ENCODE results near the gene FARP2. TPM values are rescaled to one million over a fixed set of nuclear protein-coding genes. Genes with fewer than 3 reads are reported as not detected.

The FARP2 gene
- polyA plus RNA-seq, 4 donors = 39.5 to 66.1 (median 54.1) TPM

DNA sequence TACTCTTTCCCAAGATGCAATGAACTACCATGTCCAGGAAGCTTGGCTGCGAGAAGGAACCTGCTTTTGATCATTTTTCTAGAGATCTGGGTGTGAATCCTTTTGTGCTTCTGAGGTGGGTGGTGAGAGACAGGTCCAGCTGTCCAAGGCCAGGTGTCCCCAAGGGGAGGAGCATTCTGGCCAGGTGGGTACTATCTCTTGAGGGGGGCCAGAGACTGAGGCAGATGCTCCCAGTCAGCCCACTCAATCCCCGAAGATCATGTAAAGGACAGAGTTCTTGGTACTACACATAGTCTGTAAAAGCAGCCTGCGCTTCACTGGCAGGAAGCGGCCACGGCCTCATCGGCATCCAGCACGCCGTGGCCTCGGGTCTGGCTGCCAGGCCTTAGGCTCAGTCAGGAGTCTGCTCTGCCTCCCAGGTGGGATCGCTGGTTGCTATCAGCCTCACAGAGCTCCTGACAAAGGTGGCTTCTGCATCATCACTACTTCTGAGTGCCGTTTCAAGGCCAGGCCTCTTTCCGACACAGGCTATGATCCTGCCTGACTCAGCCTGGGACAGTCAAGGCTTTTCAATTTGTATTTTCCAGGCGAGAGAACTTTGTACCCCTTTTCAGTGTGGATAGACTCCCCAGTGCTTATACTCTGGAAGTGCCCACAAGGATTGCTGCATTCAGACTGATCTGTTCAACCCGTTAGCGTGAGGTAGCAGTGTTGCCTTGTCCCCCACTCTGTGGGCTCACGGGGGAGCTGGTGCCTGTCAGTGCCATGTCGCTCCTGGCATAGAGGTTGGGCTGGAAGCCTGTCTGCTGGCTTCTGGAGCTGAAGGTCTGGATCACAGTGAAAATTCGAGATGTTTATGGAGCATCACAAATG, 123.2 kb downstream of the FARP2 start:
- DNase-seq (ENCODE audit: low read depth in 4 of 4, low spot score in 3 of 4) = no peak

DNA sequence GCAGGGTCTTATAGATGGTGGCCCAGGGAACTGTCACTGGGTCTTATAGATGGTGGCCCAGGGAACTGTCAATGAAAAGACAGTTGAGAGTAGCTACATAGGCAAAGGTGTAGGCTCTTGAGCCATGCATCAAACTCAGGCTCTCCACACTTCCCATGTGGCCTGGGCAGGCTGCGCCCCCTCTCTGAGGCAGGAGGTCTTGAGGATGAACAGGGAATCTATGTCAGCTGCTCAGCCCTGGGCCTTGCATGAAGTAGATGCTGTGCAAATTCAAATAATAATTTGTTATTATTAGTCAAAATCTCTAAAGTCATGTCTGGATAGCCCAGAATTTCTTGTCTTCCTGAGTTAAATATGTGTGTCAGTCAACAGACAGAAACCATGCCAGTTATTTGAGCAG, 125.6 kb downstream of the FARP2 start:
- DNase-seq (ENCODE audit: low read depth in 4 of 4, low spot score in 3 of 4) = no peak

DNA sequence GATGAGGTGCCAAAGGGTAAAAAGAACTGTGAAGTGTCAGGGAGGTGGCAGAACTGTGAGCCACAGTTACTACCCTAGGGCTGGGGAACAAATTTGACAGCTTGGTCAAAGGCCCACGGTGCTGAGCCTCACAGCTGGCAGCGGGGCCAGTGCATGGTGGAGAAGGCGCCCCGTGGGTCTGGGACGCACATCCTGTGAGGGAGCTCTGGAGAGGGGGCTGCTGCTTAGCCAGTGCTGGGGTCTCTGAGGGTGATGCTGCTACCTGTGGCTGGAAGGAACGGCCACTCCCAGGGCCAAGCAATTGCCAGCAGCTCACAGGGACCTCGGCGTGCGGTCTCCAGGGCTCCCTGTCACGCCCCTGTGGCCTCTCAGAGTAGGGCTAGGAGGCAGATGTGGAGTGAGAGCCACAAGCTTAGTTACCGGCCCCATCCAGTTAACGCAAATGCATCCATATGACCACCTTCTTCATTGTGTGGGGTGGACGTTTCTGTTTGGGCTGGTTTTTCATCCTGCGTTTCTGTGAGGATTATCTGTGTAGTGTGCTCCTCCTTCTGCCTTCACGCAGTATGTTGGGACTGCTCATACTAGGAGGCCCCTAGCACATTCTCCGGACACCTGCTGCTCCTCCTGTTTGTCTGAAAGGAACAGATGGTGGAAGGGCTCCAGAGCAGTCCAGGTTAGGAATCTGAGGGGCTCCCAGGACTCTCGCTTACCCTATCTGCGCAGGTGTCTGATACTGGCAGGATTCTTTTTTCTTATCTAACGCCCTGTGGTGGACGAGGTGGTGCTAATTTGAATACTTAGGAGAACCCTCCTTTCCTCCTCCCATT, 126.3 kb downstream of the FARP2 start:
- DNase-seq (ENCODE audit: low read depth in 4 of 4, low spot score in 3 of 4) = no peak

DNA sequence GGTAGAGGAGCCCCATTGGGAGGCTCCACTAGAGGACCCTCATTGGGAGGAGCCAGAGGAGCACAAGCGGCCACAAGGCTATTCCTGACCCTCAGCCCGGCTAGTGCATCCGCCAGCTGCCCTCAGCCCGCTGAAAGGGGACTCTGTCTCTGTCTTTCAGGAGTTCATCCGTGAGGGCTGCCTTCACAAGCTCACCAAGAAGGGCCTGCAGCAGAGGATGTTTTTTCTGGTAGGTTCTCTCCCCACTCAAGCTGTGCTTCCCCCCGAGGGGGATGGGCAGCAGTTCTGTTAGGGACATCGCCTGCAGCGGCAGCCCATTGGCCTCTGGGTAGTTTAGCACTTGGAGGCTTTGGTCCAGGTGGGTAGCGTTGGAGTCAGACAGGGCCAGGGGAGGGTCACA, 127.2 kb downstream of the FARP2 start:
- no peak for DNase-seq (ENCODE audit: low read depth in 4 of 4, low spot score in 3 of 4)

- DNase-seq (ENCODE audit: low read depth in 4 of 4, low spot score in 3 of 4) = no peak
Observed at GRCh38 chr2:241485172-241485911, 129.3 kb downstream of the FARP2 start.

DNA sequence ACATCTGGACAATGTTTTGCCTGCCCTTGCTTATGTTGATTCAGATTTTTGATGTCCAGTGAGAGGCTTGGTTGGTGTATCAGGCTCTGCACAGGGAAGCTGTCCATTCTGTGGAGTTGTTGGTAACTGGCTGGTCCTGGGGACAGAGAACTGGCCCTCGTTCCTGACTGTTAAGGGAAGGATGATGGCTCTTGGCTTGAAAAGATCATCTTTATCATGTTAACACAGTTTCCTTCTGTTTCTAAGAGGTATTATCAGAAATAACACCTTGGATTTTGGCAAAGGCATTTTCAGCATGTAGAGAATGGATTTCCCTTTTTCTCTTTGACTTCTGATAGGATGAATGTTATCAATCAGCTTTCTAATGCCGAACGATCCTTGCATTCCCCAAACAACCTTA, 133.0 kb downstream of the FARP2 start:
- no peak for DNase-seq (ENCODE audit: low read depth in 4 of 4, low spot score in 3 of 4)

DNA sequence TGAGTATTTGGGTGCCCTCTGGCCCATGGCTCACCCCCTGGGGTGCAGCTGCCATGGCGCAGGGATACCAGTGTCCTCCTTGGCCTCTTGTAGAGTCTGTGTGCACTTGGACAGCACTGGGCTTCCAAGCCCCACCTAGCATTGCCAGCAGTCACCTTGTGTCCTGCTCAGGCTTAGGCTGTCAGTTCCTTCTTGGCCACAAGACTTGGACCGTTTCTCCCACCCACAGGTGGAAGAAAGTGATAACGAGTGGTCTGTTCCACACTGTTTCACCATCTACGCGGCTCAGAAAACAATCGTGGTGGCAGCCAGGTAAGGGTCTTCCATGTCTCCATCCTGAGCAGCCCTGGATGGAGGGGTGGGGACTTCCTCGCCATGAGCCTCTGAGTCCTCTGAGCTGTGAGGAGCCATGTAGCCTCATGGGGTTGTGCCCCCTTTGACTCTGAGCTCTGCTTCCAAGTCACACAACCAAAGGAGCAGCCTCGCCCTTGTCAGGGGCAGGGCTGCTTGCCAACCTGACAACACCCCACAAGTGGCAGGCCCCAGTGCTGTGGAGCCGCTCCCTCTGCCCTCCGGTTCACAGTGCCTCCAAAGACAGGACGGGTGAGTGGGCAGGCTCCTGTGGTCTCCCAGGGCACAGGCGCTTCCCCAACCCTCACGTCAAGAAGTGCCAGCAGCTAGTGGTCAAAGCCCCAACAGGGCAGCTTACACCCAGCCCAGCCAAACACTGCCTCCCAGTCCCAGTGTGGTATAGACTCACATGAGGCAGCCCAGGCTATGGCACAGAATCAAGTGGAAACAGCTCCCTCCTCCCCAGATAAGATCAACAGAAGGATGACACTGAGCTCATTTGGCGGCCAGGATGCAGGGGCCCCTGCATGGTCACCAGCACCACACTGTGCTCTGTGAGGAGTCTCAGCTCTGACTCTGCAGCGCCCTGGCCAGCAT, 133.9 kb downstream of the FARP2 start:
- DNase-seq (ENCODE audit: low read depth in 4 of 4, low spot score in 3 of 4) = no peak

DNA sequence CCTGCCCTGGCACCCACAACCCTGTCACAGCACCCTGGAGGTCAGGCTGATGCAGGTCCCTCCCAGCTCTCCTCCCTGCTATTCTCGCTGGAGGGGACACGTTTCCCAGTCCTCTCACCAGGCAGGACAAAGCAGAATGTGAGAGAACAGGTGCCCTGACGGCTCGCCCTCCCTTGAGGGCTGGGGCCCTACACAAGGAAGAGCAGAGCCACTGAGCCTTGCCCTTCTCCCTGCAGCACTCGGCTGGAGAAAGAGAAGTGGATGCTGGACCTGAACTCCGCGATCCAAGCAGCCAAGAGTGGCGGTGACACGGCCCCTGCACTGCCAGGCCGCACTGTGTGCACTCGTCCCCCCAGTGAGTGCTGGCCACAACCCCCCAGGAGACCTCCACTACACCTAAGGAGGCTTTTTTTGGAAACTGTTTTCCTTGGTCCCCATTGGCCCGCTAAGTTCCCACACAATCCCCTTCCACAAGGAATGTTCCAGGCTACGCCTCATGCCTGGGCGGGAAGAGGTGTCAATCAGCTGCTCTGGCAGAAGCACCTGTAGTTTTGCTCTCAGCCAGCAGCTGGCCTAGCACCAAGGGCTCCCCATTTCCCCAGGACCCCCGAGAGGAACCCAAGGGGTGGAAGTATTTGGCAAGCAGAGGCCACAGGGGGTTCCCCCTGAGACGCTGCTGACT, 134.9 kb downstream of the FARP2 start:
- DNase-seq (ENCODE audit: low read depth in 4 of 4, low spot score in 3 of 4) = no peak

DNA sequence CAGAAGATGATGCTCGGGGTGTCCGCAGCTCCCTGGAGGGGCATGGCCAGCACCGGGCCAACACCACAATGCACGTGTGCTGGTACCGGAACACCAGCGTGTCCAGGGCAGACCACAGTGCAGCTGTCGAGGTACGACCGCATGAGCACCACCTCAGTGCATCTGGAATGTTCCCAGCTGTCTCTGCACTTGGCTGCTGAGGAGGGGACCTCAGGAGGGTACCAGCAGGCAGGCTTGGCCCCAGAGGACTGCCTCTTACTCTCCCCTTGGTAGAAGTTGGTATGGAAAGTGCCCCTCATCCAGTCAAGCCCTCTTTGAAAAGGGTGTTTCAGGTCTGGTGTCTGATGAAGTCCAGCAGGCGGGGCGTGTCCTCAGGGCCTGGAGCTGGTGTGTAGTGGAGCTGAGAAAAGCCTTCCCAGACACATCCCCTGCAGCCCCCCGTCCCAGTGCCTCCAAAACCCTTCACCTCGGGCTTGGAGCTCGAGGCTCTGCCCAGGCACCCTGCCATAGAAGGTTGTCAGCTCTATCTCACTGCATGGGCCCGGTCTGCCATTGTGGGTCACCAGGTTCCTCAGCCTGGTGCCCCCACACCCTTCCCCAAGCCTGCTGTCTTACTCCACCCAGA, 135.6 kb downstream of the FARP2 start:
- no peak for DNase-seq (ENCODE audit: low read depth in 4 of 4, low spot score in 3 of 4)

- DNase-seq (ENCODE audit: low read depth in 4 of 4, low spot score in 3 of 4) = no peak
Observed at GRCh38 chr2:241492174-241492565, 136.1 kb downstream of the FARP2 start.

GRCh38 chr2:241493092-241493491, 137.0 kb downstream of the FARP2 start:
- DNase-seq (ENCODE audit: low read depth in 4 of 4, low spot score in 3 of 4) = no peak

GRCh38 chr2:241494311-241494908, 138.3 kb downstream of the FARP2 start:
- DNase-seq (ENCODE audit: low read depth in 4 of 4, low spot score in 3 of 4) = no peak

DNA sequence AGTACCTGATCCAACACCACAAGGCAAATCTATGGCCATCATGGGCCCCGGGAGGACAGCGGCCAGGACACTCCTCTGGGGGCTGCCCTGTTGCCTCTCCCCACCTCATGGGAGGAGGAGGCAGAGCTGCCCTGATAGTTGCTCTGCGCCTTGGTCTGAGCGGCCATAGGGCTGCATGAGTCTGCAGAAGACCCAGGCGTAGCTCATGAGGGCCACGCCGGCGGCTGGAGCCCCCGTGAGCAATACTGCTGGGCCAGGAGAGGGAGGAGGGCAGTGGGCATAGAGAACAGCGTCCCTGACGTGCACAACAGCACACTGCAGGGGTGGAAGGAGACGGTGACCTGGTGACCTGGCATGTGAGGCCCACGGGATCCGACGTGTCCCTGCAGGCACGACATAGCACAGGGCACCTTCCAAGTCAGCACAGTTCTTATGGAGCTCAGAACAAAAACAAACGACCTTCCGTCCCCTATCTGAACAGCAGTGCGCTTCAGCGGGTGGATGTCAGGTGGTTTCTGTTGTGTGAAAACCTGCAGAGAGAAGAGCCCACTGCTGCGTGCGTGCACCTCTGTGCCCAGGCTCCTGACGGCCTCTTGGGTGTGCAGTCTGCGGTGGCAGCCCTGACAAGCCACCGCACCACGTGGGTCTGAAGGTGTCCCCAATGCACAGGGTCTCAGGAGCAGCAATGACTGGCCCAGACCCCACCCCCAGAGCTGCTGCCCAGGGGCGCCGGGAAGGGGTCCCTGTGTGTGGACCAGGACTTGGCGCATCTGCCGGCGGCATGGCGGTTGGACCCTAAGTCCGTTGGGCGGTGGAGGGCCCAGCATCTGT, 139.3 kb downstream of the FARP2 start:
- no peak for DNase-seq (ENCODE audit: low read depth in 4 of 4, low spot score in 3 of 4)

- no peak for DNase-seq (ENCODE audit: low read depth in 4 of 4, low spot score in 3 of 4)
Observed at GRCh38 chr2:241496003-241496707, 140.1 kb downstream of the FARP2 start.

- no peak for DNase-seq (ENCODE audit: low read depth in 4 of 4, low spot score in 3 of 4)
Observed at GRCh38 chr2:241496904-241497877, 141.1 kb downstream of the FARP2 start.
